ENCODE measurements around the gene CCSER1.
"Not testable (repeated sequence)": the region's sequence is repeated elsewhere in the genome, so short reads cannot be mapped to it uniquely, and the experiment has no call there.

CCSER1 gene

DNA sequence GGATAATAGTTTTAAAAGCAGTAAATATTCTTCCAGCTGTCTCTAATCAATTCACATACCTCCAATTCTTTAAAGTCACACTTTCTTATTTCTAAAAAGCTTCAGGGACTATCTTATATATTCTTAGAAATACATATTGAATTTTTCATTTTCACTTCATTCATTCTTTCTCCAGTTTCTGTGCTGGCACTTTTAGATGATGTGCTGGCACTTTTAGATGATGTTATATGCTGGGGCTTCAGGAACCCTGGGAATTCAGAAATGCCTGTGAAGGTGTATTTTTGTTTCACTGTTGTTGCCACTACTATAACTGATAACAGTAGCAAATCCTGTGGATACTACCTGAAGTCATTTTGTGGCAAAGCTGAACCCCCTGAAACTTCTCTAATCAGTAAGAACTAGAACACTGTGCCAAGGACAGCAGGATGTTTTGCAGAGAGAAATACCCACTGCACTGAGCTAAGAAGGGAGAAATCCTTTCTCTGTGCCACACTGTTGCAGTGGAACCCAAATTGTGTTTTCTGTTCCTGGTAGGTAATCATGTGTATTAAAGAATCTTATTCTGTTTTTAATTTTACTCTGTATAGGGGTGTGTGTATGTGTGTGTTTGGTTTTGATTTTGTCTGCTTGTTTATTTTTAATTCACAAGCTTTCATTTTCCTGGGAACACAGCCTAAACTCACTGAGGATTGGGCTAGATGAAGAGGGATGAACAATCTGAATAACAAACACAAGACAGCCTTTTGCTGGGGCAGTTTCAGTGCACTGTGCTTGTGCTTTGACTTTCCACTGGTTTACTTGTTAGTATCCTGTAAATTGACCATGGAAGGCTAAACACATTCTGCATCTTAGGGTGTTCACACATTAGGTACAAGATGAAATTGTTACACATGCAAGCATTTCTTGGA, 898.3 kb downstream of the CCSER1 start:
- no peak for DNase-seq (ENCODE audit: low read depth in 2 of 3, low spot score in 2 of 3)

DNA sequence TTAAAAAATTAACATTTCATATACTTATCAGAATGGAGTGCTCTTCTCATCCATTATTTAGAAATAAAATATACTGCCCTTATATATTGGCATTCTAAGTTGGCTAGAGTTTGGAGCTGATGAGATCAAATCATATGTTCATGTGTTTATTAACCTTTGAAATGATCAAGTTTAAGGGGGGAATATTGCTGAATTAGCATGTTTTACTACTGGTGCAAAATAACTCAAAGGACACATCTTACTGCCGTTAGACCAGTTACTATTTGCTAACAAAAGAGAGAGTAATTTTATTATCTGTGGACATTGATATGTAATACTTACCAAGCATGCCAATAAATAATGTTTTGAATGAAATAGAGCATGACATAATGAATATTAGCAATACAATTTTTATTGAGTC, 901.0 kb downstream of the CCSER1 start:
- DNase-seq (ENCODE audit: low read depth in 2 of 3, low spot score in 2 of 3): no peak

- DNase-seq (ENCODE audit: low read depth in 2 of 3, low spot score in 2 of 3): no peak
Measured at GRCh38 chr4:91031761-91032160, 904.6 kb downstream of the CCSER1 start.

GRCh38 chr4:91032725-91033445, 905.7 kb downstream of the CCSER1 start:
- DNase-seq (ENCODE audit: low read depth in 2 of 3, low spot score in 2 of 3): no peak

- DNase-seq (ENCODE audit: low read depth in 2 of 3, low spot score in 2 of 3): no peak
Measured at GRCh38 chr4:91035276-91035675, 908.1 kb downstream of the CCSER1 start.

GRCh38 chr4:91037951-91038350, 910.8 kb downstream of the CCSER1 start:
- no peak for DNase-seq (ENCODE audit: low read depth in 2 of 3, low spot score in 2 of 3)

GRCh38 chr4:91057871-91058270, 930.7 kb downstream of the CCSER1 start:
- no peak for DNase-seq (ENCODE audit: low read depth in 2 of 3, low spot score in 2 of 3)

GRCh38 chr4:91058345-91058744, 931.2 kb downstream of the CCSER1 start:
- DNase-seq (ENCODE audit: low read depth in 2 of 3, low spot score in 2 of 3): no peak

GRCh38 chr4:91064157-91064853, 937.1 kb downstream of the CCSER1 start:
- no peak for DNase-seq (ENCODE audit: low read depth in 2 of 3, low spot score in 2 of 3)

- no peak for DNase-seq (ENCODE audit: low read depth in 2 of 3, low spot score in 2 of 3)
Measured at GRCh38 chr4:91065117-91065516, 937.9 kb downstream of the CCSER1 start.

DNA sequence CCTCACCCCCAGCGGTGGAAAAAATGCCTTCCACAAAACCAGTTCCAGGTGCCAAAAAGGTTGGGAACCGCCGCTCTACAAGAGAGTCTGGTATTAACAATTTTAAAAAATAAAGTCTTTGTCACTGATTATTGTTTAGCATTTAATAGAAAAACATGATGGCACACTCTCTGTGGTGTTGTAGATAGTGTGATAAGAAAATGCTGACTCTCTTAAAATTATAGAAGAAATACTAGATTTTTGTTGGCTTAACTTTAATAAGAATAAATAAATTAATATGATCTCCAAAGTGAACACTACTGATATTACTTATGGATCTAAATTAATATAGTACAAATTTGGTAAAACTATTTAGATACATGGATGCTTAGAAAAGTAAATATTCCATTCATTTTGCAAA, 943.5 kb downstream of the CCSER1 start:
- DNase-seq (ENCODE audit: low read depth in 2 of 3, low spot score in 2 of 3): no peak

- no peak for DNase-seq (ENCODE audit: low read depth in 2 of 3, low spot score in 2 of 3)
Measured at GRCh38 chr4:91076147-91076546, 949.0 kb downstream of the CCSER1 start.

- DNase-seq (ENCODE audit: low read depth in 2 of 3, low spot score in 2 of 3): no peak
Measured at GRCh38 chr4:91085961-91086360, 958.8 kb downstream of the CCSER1 start.

- no peak for DNase-seq (ENCODE audit: low read depth in 2 of 3, low spot score in 2 of 3)
Measured at GRCh38 chr4:91087743-91088142, 960.5 kb downstream of the CCSER1 start.

DNA sequence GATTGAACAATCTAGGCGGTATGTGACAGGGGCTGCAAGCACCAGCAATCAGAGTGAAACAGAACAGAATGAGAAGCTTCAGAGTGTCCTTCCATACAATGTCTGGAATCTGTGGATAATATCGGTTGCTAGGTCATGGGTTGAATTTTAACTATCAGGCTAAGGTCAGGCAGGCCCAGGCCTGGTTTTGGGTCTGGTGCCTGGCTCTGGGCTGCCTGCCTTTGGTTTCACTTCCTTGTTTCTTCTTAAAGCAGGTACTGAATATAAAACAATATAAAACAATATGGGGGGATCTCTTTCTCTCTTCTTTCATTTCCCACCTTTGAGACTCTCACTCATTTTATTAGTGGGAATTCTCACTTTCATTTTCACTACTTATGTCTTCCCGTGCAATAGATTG, 962.0 kb downstream of the CCSER1 start:
- DNase-seq (ENCODE audit: low read depth in 2 of 3, low spot score in 2 of 3): no peak

DNA sequence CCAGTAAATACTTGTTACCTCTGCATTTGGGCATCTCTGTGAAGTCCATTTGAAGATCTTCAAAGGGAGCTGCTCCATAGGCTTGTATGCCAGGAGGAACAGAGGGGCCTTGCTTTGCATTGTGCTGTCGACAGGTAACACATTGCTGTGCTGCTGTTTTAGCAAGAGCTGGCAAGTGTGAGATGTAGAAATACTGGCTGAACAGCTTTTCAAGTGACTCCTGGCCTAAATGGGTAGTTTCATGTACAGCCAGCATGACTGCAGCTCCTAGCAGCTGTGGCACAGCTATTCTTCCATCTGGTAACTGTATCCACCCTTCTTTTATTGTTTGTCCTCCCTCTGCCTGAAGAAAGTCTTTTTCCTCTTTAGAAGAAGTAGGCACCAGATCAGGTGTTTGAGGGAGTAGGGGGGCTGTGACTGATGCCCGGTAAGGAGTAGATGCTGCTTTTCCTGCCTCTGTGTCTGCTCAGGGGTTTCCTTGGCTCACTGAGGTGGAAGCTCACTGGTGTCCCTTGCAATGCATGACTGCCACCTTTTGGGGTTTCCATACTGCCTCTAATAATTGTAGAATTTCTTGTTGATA, 965.3 kb downstream of the CCSER1 start:
- no peak for DNase-seq (ENCODE audit: low read depth in 2 of 3, low spot score in 2 of 3)

GRCh38 chr4:91094220-91094619, 967.0 kb downstream of the CCSER1 start:
- not testable (repeated sequence) for DNase-seq (ENCODE audit: low read depth in 2 of 3, low spot score in 2 of 3)

GRCh38 chr4:91099666-91100065, 972.5 kb downstream of the CCSER1 start:
- no peak for DNase-seq (ENCODE audit: low read depth in 2 of 3, low spot score in 2 of 3)

- DNase-seq (ENCODE audit: low read depth in 2 of 3, low spot score in 2 of 3): no peak
Measured at GRCh38 chr4:91108751-91109150, 981.6 kb downstream of the CCSER1 start.

DNA sequence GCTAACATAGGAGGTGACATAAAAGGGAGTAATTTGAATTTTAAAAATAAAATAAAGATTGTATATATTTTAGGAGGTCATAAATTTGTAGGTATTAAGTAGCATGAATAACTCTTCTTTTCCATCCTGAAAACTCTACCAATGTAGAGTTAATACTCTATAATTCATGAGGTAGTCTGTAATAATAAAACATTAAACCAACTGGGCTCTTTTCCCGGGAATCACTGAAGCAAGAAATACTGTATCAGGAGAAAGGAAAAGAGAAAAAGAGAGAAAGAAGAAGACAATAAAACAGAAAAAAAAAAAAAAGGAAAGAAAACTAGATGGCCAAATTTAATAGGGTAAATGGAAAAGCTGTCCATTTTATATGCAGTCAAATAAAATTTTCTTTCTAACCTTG, 984.4 kb downstream of the CCSER1 start:
- no peak for DNase-seq (ENCODE audit: low read depth in 2 of 3, low spot score in 2 of 3)

DNA sequence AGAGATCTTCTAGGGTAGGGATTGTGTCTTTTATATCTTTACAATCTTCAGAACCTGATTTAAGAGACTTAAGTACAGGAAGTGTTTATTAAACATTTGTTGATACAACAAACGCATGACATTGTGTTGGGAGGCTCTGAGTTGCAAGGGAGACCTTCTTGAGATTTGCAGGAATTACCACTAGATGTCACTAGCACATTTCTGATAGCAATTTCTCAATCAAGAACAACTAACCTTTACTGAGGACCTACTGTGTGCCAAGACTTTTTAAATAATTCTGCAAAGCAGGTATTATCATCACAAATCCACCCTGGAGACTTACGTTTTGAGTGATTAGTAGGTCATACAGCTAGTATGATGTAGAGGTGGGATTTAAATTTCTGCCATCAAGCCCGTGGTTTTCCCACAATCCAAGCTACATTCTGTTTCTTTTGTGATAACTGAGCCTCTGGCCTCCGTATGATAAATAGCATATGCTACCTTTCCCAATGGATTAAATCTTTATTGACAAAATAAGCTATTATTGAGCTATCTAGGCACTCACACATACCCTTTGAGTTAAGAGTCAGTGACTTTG, 986.0 kb downstream of the CCSER1 start:
- DNase-seq (ENCODE audit: low read depth in 2 of 3, low spot score in 2 of 3): no peak
